ENCODE data around the gene THBD.
"Not testable (repeated sequence)": the region's sequence is repeated elsewhere in the genome, so short reads cannot be mapped to it uniquely, and the experiment has no call there.

Gene THBD

DNA sequence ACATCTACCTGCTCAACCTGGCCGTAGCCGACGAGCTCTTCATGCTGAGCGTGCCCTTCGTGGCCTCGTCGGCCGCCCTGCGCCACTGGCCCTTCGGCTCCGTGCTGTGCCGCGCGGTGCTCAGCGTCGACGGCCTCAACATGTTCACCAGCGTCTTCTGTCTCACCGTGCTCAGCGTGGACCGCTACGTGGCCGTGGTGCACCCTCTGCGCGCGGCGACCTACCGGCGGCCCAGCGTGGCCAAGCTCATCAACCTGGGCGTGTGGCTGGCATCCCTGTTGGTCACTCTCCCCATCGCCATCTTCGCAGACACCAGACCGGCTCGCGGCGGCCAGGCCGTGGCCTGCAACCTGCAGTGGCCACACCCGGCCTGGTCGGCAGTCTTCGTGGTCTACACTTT lies 13.7 kb downstream of the THBD start:
- DNase-seq (ENCODE audit: low read depth) = no peak

DNA sequence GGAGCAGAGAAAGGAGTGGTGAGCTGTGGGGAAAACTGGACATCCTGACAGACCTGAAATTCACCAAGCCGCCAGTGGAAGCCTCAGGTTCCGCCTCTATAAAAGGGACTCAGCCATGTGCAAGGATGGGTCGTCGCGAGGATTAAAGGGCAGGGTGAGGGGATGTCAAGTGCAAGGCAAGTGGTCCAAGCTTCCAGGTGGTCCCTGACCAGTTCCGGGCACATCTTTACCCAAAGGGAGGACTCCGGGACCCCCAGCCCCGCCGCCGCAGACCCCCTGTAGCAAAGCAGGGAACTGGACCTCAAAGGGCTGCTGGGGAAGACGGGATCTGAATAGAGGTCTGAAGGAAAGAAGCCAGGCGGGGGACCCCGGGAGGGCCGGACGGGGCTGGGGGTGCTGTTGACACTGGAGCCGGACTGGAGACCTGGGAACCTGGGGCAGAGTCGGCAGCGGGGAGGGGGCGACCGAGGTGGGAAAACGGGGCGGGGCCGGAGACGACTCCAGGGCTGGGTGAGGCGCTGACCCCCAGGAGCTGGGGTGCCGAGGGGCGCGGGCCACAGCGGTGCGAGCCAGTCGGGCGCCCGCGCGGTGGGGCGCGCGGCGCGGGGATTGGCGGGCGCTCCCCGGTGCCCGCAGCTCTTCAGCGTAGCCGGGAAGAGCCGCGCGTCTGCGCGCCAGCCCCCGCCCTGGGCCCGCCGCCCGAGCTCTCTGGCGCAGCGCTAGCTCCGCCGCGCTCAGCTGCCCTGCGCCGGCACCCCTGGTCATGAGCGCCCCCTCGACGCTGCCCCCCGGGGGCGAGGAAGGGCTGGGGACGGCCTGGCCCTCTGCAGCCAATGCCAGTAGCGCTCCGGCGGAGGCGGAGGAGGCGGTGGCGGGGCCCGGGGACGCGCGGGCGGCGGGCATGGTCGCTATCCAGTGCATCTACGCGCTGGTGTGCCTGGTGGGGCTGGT lies 14.5 kb downstream of the THBD start, which contains the start of gene SSTR4:
TSS of gene SSTR4 (plus strand) at position 592 of the 951 bp plus-strand sequence. CDS start at position 764, 172 bp downstream.
- no peak for DNase-seq (ENCODE audit: low read depth)

DNA sequence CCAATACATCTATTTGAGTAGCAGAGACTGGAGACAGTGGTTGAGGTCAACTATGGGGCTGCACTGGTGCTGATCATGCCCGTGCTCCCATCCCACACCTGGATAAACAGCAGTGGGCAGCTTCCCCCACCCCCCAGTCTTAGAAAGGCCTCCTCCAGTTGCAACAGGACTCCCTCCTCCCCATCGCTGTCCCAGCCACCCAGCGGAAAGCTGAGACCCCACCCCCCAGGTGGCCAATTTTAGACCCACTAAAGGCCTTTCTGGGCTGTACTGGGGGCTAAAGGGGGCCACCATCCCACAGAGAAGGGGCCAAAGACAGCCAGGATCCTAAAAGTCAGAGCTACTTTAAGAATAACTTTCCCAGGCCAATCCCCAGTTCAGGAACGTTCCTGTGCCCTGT lies 15.6 kb downstream of the THBD start:
- no peak for DNase-seq (ENCODE audit: low read depth)

DNA sequence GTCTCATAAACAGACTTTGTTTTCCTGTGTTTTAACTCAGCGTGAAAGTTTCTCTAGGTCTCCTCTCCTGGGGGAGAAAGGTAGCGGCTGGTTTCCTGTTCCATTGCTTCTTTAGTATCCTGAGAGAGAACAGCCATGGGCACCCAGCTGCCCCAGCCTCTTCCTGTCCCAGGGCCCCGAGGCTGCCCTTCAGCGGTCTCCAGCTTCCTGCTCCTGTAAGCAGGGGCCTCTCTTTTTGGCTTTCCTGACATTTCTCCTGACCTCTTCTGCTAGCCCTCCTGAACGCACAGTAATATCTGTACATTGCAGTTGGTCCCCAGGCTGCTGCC lies 16.8 kb downstream of the THBD start:
- DNase-seq (ENCODE audit: low read depth) = no peak

DNA sequence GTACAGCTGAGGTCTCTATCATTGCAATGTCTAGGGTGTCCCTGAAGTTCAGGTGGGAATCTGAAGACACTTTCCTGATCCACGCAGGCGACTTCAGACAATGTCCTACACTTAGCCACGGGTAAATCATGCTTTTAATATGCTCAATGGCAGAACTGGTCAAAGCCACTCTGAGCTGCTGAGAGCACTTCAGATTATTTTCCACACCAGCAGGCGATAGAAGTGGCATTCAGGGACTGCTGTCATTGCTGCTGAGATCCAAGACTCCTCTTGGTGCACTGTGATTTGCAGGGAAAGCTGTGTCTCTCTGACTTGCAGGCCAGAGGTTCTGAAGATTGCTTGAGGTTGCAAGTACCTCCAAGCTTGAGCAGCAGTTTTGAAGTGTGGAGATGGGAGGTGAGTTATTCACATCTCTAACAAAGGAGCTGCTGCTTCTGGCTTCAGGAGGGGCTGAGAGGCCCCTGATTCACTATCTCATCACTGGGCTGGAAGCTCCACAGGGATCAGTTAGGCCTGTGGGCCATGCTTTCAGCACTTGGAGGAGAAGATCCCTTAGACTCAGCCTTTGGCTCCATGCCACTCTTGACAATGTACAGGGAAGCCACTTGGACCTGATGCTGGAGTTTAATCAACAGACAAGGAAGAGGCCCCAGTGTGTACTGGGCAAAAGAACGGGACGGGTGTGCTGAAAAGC lies 17.3 kb downstream of the THBD start:
- no peak for DNase-seq (ENCODE audit: low read depth)

DNA sequence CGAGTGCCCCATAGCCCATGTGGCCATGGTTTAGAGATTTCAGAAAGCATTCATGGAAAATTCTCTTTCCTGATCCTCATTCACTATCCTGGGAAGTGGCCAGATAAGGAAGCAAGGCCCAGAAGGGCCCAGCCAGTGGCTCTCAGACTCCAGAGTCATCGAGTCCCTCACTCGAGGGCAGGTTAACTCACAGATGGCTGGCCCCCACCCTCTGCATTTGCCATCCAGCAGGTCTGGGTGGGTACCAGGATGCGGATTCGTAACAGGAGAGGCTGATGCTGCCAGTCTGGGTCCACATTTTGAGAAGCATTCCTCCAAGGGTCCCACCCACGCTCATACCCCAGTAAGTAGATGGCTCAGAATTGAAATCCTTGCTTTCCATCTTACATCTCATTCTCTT lies 18.1 kb downstream of the THBD start:
- no peak for DNase-seq (ENCODE audit: low read depth)

DNA sequence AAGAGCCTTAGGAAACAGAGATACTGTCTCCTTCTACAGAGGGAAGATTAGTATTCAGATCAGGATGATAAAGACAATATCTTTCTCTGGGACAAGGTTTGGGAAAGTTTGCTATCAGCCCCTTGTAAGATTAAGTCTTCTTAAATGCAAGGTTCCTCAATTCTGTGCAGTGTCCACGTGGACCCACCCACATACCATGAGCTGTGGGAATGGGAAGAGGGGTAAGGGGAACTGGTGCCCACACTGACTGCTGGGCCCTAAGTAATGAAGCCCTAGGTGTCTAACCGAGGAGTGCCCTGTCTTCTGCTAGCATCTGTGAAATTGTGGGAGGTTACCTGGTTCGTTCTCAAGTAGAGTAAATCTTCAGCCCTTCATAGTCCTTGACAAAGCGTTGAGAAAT lies 20.1 kb downstream of the THBD start:
- no peak for DNase-seq (ENCODE audit: low read depth)

DNA sequence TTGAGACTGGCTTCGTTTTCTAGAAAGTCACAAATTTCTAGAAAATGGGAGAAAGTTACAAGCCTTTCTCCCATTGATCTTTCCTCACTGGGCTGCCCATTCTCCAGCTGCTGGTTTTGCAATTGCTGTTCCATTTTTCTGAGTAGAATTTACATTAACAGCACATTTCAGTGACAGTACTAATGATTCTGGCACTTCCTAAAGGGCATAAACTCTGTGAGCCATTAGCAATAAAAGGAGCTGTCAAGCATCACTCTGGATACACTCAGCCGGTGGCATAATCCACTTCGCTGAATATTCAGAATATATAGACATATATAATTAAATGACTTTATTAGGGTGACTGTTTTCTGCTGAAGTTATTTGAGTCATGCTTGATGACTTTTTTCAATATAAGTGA lies 21.1 kb downstream of the THBD start:
- DNase-seq (ENCODE audit: low read depth) = no peak

DNA sequence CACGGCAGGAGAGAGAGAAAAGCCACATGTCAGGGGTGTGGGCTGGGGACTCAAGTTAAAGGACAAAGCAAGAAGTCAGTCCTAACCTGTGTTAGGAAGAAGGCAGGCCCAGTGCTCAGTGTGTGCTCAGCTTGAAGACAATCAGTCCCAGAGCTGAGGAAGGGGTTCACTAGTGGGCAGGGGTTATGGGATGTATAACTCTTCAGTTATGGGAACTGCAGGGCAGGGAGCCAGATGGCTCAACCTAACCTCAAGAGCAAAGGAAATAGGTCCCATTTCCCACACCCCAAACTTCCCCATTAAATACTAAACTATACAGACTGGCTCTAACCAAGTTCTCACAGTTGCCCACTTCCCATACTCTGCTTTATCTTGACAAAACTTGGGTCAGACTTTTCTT lies 21.8 kb downstream of the THBD start:
- DNase-seq (ENCODE audit: low read depth) = no peak

DNA sequence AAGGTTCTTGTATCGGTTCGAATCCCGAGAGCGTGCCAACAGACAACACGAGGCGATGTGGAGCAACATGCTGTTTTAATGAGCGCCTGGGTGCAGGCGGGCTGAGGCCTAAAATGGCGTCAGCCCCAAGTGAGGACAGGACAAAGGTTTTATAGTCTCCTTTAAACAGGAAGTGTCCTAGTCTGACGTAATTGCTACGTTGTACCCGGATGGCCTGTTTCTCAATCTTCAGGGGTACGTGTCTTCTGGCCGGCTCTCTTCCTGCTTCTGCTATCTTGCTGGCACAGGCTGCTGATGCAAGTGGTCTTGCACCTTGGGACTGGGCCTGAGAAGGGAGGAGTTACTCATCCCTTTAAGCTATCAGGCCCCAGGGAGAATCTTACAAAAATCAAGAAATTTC lies 24.0 kb downstream of the THBD start:
- DNase-seq (ENCODE audit: low read depth) = not testable (repeated sequence)

DNA sequence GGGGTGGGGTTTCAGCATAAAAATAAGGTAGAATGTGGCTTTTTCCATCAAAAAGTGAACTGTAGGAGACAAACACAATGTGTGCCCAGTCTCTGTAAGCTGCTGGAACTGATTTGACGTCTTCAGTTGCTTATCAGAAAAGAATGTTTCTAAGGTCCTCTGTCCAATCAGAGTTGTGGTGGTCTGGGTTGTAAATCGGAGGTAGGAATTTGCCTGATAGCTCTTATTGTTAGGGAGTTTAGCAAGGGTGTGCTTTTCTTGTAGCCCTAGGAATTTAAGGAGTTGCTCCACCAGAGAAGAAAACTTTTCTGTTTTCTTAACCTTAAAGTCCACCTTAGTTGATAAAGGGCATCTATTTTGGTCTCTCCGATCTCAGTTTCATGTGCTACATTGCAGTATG lies 24.8 kb downstream of the THBD start:
- DNase-seq (ENCODE audit: low read depth) = no peak

DNA sequence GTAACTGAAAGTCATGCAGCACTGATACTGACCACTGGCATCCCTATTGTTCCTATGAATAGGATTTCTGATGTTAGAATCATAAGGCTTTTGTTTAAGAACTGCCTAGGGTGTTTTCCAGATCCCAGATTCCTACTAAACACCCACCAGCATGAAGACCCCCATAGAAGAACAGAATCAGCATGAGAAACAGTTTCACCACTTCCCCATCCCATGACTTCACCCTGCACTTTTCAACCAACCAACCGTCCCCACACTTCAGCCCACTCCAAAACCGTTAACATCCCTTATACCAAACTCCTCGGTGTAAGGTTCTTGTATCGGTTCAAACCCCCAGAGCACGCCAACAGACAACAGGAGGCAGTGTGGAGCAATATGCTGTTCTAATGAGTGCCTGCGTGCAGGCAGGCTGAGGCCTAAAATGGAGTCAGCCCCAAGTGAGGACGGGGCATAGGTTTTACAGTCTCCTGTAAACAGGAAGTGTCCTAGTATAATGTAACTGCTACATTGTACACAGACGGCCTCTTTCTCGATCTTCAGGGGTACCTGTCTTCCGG lies 25.8 kb downstream of the THBD start:
- DNase-seq (ENCODE audit: low read depth) = no peak

DNA sequence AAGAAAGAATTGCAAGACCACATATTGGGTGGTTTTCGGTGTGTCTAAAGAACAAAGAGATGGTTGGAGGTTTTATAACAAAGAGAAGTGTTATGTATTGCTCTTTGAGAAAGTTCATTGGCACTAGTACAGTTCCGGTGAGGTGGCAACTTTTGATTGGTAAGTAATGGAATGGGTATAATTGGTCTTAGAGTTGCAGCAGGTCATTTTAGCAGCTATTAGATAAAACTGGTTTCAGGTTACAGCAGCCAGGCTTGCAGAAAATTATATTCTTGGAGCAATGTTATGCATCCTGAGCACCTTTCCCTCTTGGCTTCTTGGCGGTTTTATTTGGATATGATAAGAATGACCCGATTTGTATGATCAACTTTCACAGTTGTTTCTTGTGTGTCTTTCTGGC lies 26.6 kb downstream of the THBD start:
- no peak for DNase-seq (ENCODE audit: low read depth)

DNA sequence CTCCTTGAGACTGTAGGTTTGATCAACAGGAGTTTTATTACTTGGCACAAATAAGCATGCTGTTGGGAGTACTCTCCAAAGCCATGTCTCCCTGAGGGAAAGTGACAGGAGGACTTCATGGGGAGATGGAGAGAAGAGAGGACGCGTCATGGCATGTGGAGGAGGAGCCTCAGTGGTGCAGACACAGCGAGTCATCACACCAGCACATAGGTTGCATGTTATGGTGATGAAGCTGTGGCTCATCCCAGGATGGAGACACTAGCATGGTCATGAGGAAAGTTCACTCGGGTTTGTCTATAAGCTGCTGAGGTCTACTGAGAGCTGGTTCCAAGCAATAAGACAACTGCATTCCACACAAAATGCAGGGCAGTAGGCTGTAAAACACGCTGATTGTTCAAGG lies 27.5 kb downstream of the THBD start:
- DNase-seq (ENCODE audit: low read depth) = no peak

DNA sequence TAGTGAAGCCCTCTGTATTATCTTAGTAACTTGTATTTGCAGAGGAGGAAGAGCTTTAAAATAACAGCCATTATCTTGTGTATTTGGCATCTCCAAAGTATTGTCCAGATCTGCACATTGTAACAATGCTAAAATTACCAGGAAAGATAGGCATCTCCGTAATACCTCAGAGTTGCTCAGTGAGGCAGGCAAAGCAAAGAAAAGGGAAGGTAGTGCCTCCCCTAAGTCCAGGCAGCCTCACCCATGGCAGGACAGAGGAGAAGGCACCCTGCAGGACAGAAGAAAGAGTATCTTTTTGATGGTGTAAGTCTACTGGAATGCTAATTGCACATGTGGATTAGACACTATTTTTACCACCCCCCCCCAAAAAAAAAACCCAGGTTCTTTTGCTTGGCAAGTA lies 27.9 kb downstream of the THBD start:
- no peak for DNase-seq (ENCODE audit: low read depth)

DNA sequence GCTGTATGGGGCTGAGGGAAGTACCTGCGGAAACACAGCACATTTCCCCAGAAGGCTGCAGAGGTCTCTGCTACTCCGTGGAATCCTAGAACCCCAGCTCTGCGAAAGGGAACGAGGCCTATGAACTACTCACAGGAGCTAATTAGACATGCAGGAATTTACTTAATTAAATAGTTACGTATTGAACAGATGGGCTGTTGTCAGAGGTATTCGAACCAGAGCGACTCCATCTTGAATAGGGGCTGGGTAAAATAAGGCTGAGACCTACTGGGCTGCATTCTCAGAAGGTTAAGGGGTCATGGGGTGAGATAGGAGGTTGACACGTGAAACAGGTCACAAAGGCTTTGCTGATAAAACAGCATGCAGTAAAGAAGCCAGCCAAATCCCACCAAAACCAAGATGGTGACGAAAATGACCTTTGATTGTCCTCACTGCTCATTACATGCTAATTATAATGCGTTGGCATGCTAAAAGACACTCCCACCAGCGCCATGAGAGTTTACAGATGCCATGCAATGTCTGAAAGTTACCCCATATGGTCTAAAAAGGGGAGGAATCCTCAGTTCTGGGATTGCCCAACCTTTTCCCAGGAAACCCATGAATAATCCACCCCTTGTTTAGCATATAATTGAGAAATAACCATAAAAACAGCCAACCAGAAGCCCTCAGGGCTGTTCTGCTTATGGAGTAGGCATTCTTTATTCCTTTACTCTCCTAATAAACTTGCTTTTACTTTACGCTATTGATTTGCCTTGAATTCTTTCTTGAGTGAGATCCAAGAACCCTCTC lies 29.0 kb downstream of the THBD start:
- DNase-seq (ENCODE audit: low read depth) = no peak

DNA sequence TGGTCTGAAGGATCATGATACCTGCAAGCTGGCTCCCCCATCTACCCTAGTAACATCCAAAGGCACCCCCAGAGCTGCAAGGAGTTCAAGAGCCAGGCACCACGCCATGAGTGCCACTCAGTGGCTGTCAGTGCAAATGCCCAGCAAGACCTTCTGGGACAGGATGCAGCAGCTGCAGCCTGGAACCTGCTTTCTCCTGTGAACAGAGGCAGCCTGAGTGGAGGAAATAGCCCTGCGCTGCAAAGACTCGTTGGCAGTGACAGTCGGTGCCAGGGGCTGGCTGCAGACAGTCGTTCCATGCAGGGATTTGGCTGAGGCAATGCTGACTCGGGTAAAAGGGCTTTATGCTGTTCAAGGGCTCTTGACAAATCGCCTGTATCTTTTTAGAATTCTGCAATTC lies 30.1 kb downstream of the THBD start:
- DNase-seq (ENCODE audit: low read depth) = no peak

DNA sequence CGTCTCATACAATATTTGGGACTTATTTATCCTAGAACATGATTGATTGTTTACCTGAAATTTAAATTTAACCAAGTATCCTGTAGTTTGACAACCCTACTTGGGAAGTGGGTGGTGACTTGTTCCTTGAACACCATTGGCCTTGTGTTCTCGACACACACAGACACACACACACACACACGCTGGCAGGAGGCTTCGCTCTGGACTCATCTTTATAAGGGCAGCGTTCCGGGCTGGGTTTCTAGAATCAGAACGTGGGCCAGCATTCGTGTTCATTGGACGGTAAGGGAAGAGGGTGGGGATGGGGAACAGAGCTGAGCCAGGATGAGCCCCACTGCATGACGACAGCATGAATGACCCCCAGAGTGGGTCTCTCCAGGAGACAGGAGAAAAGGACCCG lies 30.5 kb downstream of the THBD start:
- no peak for DNase-seq (ENCODE audit: low read depth)

DNA sequence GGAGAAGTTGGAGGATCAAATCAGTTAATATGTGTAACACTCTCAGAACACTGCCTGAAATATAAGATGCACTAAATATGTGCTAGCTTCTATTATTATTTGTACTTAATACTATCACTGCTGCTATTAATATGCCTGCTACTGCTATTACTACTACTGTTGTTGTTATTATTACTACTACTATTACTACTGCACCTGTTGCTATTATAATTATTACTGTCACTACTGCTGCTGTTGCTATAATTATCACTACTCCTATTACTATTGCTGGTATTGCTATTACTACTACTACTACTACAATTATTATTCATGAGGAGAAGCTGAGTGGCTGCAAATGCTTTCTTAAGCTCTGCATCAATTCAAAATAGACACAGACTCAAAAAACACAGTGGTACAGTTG lies 31.0 kb downstream of the THBD start:
- no peak for DNase-seq (ENCODE audit: low read depth)

DNA sequence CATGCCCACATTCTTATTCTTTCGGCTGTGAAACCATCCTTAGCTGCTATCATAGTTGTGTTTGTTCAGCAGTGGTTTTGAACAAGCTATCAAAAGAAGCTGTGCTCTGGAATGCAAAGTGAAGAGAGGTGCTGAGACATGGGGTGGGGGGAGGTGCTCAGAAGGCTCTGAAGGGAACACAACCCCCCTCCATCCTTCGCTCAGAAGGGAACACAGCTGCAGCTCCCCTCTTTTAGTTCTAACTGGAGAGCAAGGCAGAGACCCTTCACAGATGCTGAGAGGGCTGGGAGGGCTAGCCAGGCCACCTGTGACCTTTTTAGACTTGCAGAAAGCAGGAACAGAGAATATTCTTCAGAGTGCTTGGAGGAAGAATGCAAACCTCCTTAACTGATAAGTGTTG lies 32.0 kb downstream of the THBD start:
- DNase-seq (ENCODE audit: low read depth) = no peak

DNA sequence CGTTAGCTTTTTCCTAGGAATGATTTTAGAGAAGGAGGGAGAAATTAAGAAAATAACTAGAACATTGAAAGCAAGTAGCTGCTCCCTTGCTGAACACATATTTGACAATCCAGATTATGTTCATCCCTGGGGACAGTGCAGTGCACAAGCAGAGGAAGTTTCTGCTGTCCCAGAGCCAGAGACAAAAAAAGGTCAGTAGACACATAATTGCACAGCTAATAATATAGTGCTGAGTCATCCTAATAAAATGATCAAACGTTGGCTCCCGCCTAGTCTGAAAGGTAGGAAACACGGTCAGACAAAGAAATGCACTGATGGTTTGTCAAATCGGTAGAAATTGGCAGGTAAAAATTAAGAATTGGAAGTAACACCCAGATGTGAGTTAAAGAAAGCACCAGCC lies 36.0 kb downstream of the THBD start:
- no peak for DNase-seq (ENCODE audit: low read depth)

DNA sequence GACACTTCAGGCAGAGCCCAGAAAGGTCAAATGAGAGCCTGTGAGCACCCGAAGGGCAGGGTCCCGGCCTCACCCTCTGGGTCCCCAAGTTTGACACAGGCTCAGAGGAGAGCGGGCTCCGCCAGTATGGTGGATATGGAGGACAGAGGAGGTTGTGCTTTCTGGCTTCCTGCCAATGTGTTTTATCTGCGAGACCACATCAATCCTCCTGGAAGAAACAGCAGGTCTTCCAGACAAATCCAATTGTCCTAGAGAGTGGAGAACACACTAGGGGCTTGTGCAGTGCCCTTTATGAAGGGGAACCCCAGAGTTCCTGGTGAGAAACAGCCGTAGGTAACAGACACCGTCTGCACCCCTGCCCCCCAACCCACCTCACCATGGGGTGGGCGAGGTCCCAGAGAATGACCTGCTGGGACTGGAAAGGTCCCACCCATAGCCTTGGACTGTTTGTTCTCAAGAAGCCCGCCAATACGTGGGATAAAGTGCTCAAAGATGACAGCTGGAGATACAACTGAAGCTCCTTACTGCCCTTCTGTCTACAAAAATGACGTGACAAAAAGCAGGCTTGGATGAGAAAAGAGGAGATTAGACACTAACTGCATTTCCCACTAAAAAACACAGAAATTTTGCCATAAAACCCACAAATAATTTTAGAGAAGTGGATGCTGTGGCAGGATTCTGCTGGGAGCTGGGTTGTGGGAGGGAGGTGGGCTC lies 38.3 kb downstream of the THBD start:
- DNase-seq (ENCODE audit: low read depth) = no peak

Data from T follicular helper cell (primary cell).